HG03432 (cell line): ENCODE measurements around the gene ZNF665.
"Not testable (repeated sequence)": the region's sequence is repeated elsewhere in the genome, so short reads cannot be mapped to it uniquely, and the experiment has no call there.

Source experiments
- ATAC-seq: cut with Tn5 transposase; IDR thresholded peaks from one replicate; pipeline ENCODE4 v1.9.1; 2021; ENCODE audit warnings: mild to moderate bottlenecking, moderate library complexity; ENCODE audit not compliant: unreplicated experiment

ZNF665 gene

GRCh38 chr19:53158119-53158656 lies 35.0 kb downstream of the ZNF665 start:
- no peak for ATAC-seq

- ATAC-seq, result no peak
Measured at GRCh38 chr19:53157626-53158025, 35.5 kb downstream of the ZNF665 start.

GRCh38 chr19:53156850-53157249 lies 36.3 kb downstream of the ZNF665 start:
- no peak for ATAC-seq

- ATAC-seq, result no peak
Measured at GRCh38 chr19:53147645-53148044, 45.5 kb downstream of the ZNF665 start.

GRCh38 chr19:53140351-53140750 lies 52.8 kb downstream of the ZNF665 start:
- ATAC-seq, result no peak

- no peak for ATAC-seq
Measured at GRCh38 chr19:53136432-53136831, 56.7 kb downstream of the ZNF665 start.

- no peak for ATAC-seq
Measured at GRCh38 chr19:53132141-53132991, 60.8 kb downstream of the ZNF665 start, which contains the start of gene ZNF415. Gene ZNF415 (minus strand): TSS chr19:53132910. CDS start chr19:53122676, 10,234 bp downstream.

- ATAC-seq, result no peak
Measured at GRCh38 chr19:53131727-53132126, 61.4 kb downstream of the ZNF665 start.

- ATAC-seq, result no peak
Measured at GRCh38 chr19:53131085-53131590, 62.0 kb downstream of the ZNF665 start.

- no peak for ATAC-seq
Measured at GRCh38 chr19:53130506-53130905, 62.7 kb downstream of the ZNF665 start.

GRCh38 chr19:53126733-53127526 lies 66.2 kb downstream of the ZNF665 start:
- ATAC-seq, result not testable (repeated sequence)

GRCh38 chr19:53123400-53123799 lies 69.8 kb downstream of the ZNF665 start:
- no peak for ATAC-seq
